Measurements from ENCODE around the gene TMEM178A. TPM values are rescaled to one million over a fixed set of nuclear protein-coding genes. Genes with fewer than 3 reads are reported as not detected.
"Not testable (repeated sequence)": the region's sequence is repeated elsewhere in the genome, so short reads cannot be mapped to it uniquely, and the experiment has no call there.

Gene TMEM178A
- total RNA-seq, 2 donors from 2014 or later: 1.5 to 1.9 TPM

GRCh38 chr2:39636306-39636705, 29.4 kb upstream of the TMEM178A start:
- H3K36me3 Mint-ChIP-seq (ENCODE audit: insufficient read depth in 2 of 2): no peaks in the 10 kb centered on the region
- no peak for DNase-seq
- H3K4me3 Mint-ChIP-seq: no peak overlapping the region
- no peak for ATAC-seq (replicated peaks in 1 of 2)
- H3K9me3 Mint-ChIP-seq: no peaks in the 10 kb centered on the region
- no peaks in the 10 kb centered on the region for H3K4me1 Mint-ChIP-seq (ENCODE audit: low read depth)
- H3K27me3 Mint-ChIP-seq (ENCODE audit: low read depth): no peaks in the 10 kb centered on the region
- no peak overlapping the region for H3K27ac Mint-ChIP-seq

DNA sequence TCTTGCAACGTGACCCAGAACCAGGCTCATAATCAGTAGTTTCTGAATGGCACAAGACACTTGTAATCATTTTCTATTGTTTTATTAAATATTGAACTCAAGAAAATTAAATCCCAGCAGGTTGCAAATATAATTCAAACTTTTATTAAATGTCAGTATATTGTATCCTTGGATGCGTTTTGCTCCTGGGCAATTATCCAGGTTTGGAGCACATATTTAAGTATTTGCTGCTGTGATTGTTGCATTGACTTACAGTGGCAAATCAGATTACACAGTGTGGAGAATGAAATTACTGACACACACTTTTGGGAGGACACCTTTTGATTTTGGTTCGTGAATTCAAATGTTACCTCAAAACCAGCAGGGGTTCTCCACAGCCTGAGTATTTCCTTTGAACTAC, 27.1 kb upstream of the TMEM178A start:
- ATAC-seq (replicated peaks in 1 of 2): no peak
- H3K4me3 Mint-ChIP-seq: no peak overlapping the region
- no peaks in the 10 kb centered on the region for H3K27me3 Mint-ChIP-seq (ENCODE audit: low read depth)
- no peaks in the 10 kb centered on the region for H3K9me3 Mint-ChIP-seq
- no peak overlapping the region for H3K27ac Mint-ChIP-seq
- no peaks in the 10 kb centered on the region for H3K4me1 Mint-ChIP-seq (ENCODE audit: low read depth)
- DNase-seq: no peak
- no peaks in the 10 kb centered on the region for H3K36me3 Mint-ChIP-seq (ENCODE audit: insufficient read depth in 2 of 2)

GRCh38 chr2:39640107-39640506, 25.6 kb upstream of the TMEM178A start:
- Mint-ChIP-seq H3K4me3 (no peak overlapping the region), H3K36me3 (ENCODE audit: insufficient read depth in 2 of 2) (no peaks in the 10 kb centered on the region), H3K9me3 (no peaks in the 10 kb centered on the region), H3K27ac (no peak overlapping the region), H3K4me1 (ENCODE audit: low read depth) (no peaks in the 10 kb centered on the region), H3K27me3 (ENCODE audit: low read depth) (no peaks in the 10 kb centered on the region)
- no peak for ATAC-seq (replicated peaks in 1 of 2)
- DNase-seq: no peak

DNA sequence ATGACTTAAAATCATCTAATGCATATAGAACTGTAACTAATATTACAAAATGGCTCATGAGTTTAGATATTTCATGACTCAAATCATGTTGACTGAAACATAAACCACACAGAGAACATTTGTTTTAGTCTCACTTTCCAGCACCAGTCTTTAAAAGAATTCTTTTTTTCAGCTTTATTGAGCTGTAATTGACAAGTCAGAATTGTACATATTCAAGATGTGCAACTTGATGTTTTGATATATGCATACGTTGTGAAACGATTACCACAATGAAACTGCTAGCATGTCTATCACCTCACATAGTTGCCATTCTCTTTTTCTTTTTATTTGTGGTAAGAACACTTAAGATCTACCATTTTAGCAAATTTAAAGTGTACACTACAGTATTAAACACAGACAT, 25.0 kb upstream of the TMEM178A start:
- Mint-ChIP-seq H3K9me3 (no peaks in the 10 kb centered on the region), H3K36me3 (ENCODE audit: insufficient read depth in 2 of 2) (no peaks in the 10 kb centered on the region), H3K4me3 (no peak overlapping the region), H3K27me3 (ENCODE audit: low read depth) (no peaks in the 10 kb centered on the region), H3K27ac (no peak overlapping the region), H3K4me1 (ENCODE audit: low read depth) (no peaks in the 10 kb centered on the region)
- DNase-seq (no peak), ATAC-seq (replicated peaks in 1 of 2) (peak; percentile 31 to 56)

GRCh38 chr2:39641635-39642034, 24.1 kb upstream of the TMEM178A start:
- Mint-ChIP-seq H3K4me1 (ENCODE audit: low read depth) (no peaks in the 10 kb centered on the region), H3K36me3 (ENCODE audit: insufficient read depth in 2 of 2) (no peaks in the 10 kb centered on the region), H3K9me3 (no peaks in the 10 kb centered on the region), H3K27me3 (ENCODE audit: low read depth) (no peaks in the 10 kb centered on the region), H3K4me3 (no peak overlapping the region), H3K27ac (no peak overlapping the region)
- no peak for DNase-seq
- ATAC-seq (replicated peaks in 1 of 2): no peak

DNA sequence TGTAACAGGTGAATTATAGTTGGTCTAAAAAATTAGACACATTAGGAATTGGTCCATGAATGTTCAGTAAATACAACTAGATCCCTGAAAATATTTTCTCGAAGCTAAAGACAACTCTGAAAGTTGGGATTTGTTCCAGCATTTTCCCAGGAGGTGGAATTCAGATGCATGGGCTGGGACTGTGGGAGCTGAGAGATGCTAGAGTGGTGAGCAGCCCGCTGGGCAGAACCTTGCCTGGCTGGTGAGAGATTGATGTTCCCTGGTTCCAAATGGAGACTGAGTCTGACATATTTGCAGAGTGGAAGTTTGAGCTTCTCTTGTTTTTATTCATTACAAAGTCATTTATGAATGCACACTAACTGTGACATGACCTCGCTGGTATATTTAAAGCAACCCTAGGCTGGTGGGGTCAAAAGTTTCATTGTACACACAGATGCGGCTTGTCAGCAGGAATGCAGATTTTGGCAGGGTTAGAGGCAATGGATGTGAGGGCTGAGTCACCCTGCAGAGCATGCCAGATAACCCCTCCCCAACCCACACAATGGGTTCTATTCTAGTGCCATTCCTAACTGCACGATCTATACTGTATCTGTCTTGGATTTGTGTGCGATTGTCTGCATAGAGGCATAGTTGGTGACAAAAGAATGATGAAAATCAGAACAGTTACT, 23.5 kb upstream of the TMEM178A start:
- no peaks in the 10 kb centered on the region for H3K4me1 Mint-ChIP-seq (ENCODE audit: low read depth)
- H3K9me3 Mint-ChIP-seq: no peaks in the 10 kb centered on the region
- H3K4me3 Mint-ChIP-seq: no peak overlapping the region
- H3K27me3 Mint-ChIP-seq (ENCODE audit: low read depth): no peaks in the 10 kb centered on the region
- ATAC-seq (replicated peaks in 1 of 2) (peak in 1 of 2 donors; percentile 60), DNase-seq (no peak)
- no peak overlapping the region for H3K27ac Mint-ChIP-seq
- no peaks in the 10 kb centered on the region for H3K36me3 Mint-ChIP-seq (ENCODE audit: insufficient read depth in 2 of 2)

- Mint-ChIP-seq H3K36me3 (ENCODE audit: insufficient read depth in 2 of 2) (no peaks in the 10 kb centered on the region), H3K9me3 (no peaks in the 10 kb centered on the region)
Observed at GRCh38 chr2:39645826-39646225, 19.9 kb upstream of the TMEM178A start.

DNA sequence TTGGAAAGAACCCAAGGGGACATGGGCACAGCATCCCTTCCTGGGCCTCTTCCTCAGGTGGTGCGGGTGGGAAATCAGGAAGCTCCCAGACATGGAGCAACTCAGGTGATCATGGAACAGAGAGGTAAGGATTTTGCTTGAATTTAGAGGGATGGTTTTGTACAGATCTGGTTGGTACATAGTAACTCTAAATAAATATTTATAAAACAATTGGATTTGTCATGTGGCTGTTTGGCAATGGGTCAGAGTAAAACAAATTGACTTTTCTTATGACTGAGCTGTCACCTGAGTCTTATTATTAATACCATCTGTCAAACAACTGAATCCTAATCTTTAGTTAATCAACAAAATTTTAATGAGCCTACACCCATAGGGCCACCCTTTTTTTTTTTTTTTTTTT, 19.4 kb upstream of the TMEM178A start:
- no peaks in the 10 kb centered on the region for H3K4me1 Mint-ChIP-seq (ENCODE audit: low read depth)
- no peak overlapping the region for H3K4me3 Mint-ChIP-seq
- H3K27ac Mint-ChIP-seq: no peak overlapping the region
- no peak for ATAC-seq (replicated peaks in 1 of 2)
- H3K27me3 Mint-ChIP-seq (ENCODE audit: low read depth): no peaks in the 10 kb centered on the region
- H3K9me3 Mint-ChIP-seq: no peaks in the 10 kb centered on the region
- no peaks in the 10 kb centered on the region for H3K36me3 Mint-ChIP-seq (ENCODE audit: insufficient read depth in 2 of 2)
- DNase-seq: no peak

More at GRCh38 chr2:39645826-39646225, 19.9 kb upstream of the TMEM178A start:
- DNase-seq (no peak), ATAC-seq (replicated peaks in 1 of 2) (no peak)
- Mint-ChIP-seq H3K27me3 (ENCODE audit: low read depth) (no peaks in the 10 kb centered on the region), H3K4me1 (ENCODE audit: low read depth) (no peaks in the 10 kb centered on the region), H3K27ac (no peak overlapping the region), H3K4me3 (no peak overlapping the region)

- Mint-ChIP-seq H3K27me3 (ENCODE audit: low read depth) (no peaks in the 10 kb centered on the region), H3K9me3 (no peaks in the 10 kb centered on the region), H3K4me3 (no peak overlapping the region), H3K4me1 (ENCODE audit: low read depth) (no peaks in the 10 kb centered on the region), H3K36me3 (ENCODE audit: insufficient read depth in 2 of 2) (no peaks in the 10 kb centered on the region), H3K27ac (no peak overlapping the region)
- no peak for DNase-seq
- ATAC-seq (replicated peaks in 1 of 2): no peak
Observed at GRCh38 chr2:39647104-39647765, 18.5 kb upstream of the TMEM178A start.

DNA sequence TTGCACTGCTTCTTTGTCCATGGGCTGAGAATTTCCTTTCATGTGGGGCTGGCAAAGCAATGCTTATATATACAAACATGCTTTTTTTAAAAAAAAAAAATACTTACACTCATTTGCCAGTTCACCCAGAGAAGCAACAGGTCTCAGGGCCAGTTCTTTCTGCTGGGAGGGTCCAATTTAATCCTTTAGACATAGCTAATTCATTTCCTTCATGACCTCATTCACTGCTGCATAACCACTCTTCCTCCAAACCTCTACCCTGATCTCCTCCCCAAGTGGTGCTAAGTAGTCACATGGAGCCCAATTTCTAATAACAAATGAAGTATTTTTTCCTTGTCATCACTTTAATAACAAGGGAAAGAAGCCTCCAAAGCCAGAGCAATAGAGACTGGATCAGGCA, 17.1 kb upstream of the TMEM178A start:
- Mint-ChIP-seq H3K36me3 (ENCODE audit: insufficient read depth in 2 of 2) (no peaks in the 10 kb centered on the region), H3K4me3 (no peak overlapping the region)
- no peak for ATAC-seq (replicated peaks in 1 of 2)

DNA sequence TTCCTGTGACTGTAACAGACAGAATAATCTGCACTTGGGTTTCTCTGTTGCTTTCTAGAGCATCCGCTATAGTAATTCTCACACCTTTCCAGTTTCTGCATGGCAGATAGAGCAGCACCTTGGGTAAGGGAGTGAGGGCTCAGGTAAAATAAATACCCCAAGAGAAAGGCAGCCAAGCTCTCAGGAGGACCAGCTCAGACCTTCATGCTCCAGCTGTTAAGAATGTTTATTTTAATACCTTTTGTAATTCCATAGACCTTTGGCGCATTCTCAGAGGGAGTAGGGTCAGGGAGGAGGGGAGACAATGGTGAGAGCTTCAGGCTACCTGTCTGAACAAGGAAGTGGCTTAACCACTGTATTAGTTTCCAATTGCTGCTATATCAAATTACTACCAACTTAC, 16.2 kb upstream of the TMEM178A start:
- Mint-ChIP-seq H3K4me3 (no peak overlapping the region), H3K27ac (no peak overlapping the region), H3K9me3 (peaks cover 7% of the 10 kb centered on the region in 2 donors), H3K27me3 (ENCODE audit: low read depth) (peaks cover 10% of the 10 kb centered on the region), H3K36me3 (ENCODE audit: insufficient read depth in 2 of 2) (peaks cover 0 to 2% of the 10 kb centered on the region in 2 donors), H3K4me1 (ENCODE audit: low read depth) (no peaks in the 10 kb centered on the region)
- ATAC-seq (replicated peaks in 1 of 2): no peak
- no peak for DNase-seq

More for the DNA sequence above, 17.1 kb upstream of the TMEM178A start:
- no peak for DNase-seq
- H3K27ac Mint-ChIP-seq: no peak overlapping the region
- peaks cover 7% of the 10 kb centered on the region for H3K27me3 Mint-ChIP-seq (ENCODE audit: low read depth)
- peaks cover 4% of the 10 kb centered on the region in 2 donors for H3K9me3 Mint-ChIP-seq
- no peaks in the 10 kb centered on the region for H3K4me1 Mint-ChIP-seq (ENCODE audit: low read depth)

- Mint-ChIP-seq H3K27me3 (ENCODE audit: low read depth) (peaks cover 10% of the 10 kb centered on the region), H3K4me3 (no peak overlapping the region), H3K4me1 (ENCODE audit: low read depth) (no peaks in the 10 kb centered on the region), H3K27ac (no peak overlapping the region), H3K9me3 (peaks cover 7% of the 10 kb centered on the region in 2 donors), H3K36me3 (ENCODE audit: insufficient read depth in 2 of 2) (peaks cover 0 to 2% of the 10 kb centered on the region in 2 donors)
- no peak for ATAC-seq (replicated peaks in 1 of 2)
- DNase-seq: no peak
Observed at GRCh38 chr2:39650468-39650867, 15.2 kb upstream of the TMEM178A start.

DNA sequence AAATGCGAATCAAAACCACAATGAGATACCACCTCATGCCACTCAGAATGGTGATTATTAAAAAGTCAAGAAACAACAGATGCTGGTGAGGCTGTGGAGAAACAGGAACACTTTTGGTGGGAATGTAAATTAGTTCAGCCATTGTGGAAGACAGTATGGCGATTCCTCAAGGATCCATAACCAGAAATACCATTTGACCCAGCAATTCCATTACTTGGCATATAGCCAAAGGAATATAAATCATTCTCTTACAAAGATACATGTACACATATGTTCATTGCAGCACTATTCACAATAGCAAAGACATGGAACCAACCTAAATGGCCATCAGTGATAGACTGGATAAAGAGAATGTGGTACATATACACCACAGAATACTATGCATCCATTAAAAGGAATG, 9.5 kb upstream of the TMEM178A start:
- H3K4me1 Mint-ChIP-seq (ENCODE audit: low read depth); H3K4me3 Mint-ChIP-seq; DNase-seq; ATAC-seq (replicated peaks in 1 of 2); H3K36me3 Mint-ChIP-seq (ENCODE audit: insufficient read depth in 2 of 2); H3K9me3 Mint-ChIP-seq; H3K27ac Mint-ChIP-seq: not testable (repeated sequence)
- peaks cover 22% of the 10 kb centered on the region for H3K27me3 Mint-ChIP-seq (ENCODE audit: low read depth)
